ENCODE measurements around the gene RHBDL1. TPM values are rescaled to one million over a fixed set of nuclear protein-coding genes. Genes with fewer than 3 reads are reported as not detected.

Gene RHBDL1
- total and polyA plus RNA-seq, 9 of the 15 experiments (the other 6 are each of a cell fraction or from before 2014, with no cell fraction given) = 0.03 to 5.6 (median 1.3) TPM; not detected in 1

GRCh38 chr16:726438-727290 is 51.2 kb downstream of the RHBDL1 start, which contains the start of the genes CCDC78 and HAGHL (continued):
- no peak for TF ChIP-seq MBD2 (IDR thresholded peaks at IDR 0.05; ENCODE audit: borderline replicate concordance, low read depth)
- TF ChIP-seq PPARD (CRISPR knock-in tag; IDR thresholded peaks at IDR 0.05) = no peak
- no peak for TF ChIP-seq SMARCA4 (IDR thresholded peaks at IDR 0.05)
- no peak for TF ChIP-seq ZNF316 (IDR thresholded peaks at IDR 0.05)
- TF ChIP-seq YY1 (IDR thresholded peaks at IDR 0.05; ENCODE audit: borderline replicate concordance in 1 of 3, control insufficient read depth in 1 of 3, extremely low read depth in 1 of 3, insufficient read depth in 3 of 3, insufficient read length in 1 of 3, insufficient replicate concordance in 2 of 3, low read depth in 1 of 3, low read length in 2 of 3) = peak in 1 of 3 experiments; percentile 12
- TF ChIP-seq SIN3B (IDR thresholded peaks at IDR 0.05; ENCODE audit: low read depth) = no peak
- TF ChIP-seq ZNF551 (CRISPR knock-in tag; IDR thresholded peaks at IDR 0.05) = no peak
- no peak for TF ChIP-seq CREB5 (CRISPR knock-in tag; IDR thresholded peaks at IDR 0.05)
- no peak for TF ChIP-seq MCM3 (IDR thresholded peaks at IDR 0.05)
- no peak for TF ChIP-seq CEBPG (CRISPR knock-in tag; IDR thresholded peaks at IDR 0.05)
- TF ChIP-seq CEBPG (tag; conservative IDR thresholded peaks at IDR 0.05 in 1 of 2, IDR thresholded peaks at IDR 0.05 in 1 of 2) = no peak
- no peak for TF ChIP-seq KAT2B (IDR thresholded peaks at IDR 0.05; ENCODE audit: low read depth, low read length)
- TF ChIP-seq SLC30A9 (CRISPR knock-in tag; IDR thresholded peaks at IDR 0.05) = no peak
- TF ChIP-seq ELK1 (CRISPR knock-in tag; IDR thresholded peaks at IDR 0.05) = no peak
- no peak for TF ChIP-seq MCM5 (IDR thresholded peaks at IDR 0.05; ENCODE audit: low read depth)
- no peak for TF ChIP-seq KLF1 (tag; IDR thresholded peaks at IDR 0.05)
- TF ChIP-seq ZBTB5 (IDR thresholded peaks at IDR 0.05) = no peak
- no peak for TF ChIP-seq ESRRA (IDR thresholded peaks at IDR 0.05; ENCODE audit: borderline replicate concordance, low read depth)
- TF ChIP-seq ZFP36 (IDR thresholded peaks at IDR 0.05; ENCODE audit: low read depth, low read length, partially characterized antibody) = peak; percentile 99
- no peak for TF ChIP-seq GATA2 (CRISPR knock-in tag; IDR thresholded peaks at IDR 0.05)
- TF ChIP-seq OTX1 (CRISPR knock-in tag; IDR thresholded peaks at IDR 0.05) = no peak
- TF ChIP-seq HNRNPH1 (optimal IDR thresholded peaks at IDR 0.05; ENCODE audit: low read depth, low read length) = no peak
- no peak for TF ChIP-seq ZNF780A (CRISPR knock-in tag; IDR thresholded peaks at IDR 0.05)
- TF ChIP-seq RB1 (IDR thresholded peaks at IDR 0.05; ENCODE audit: low read depth) = no peak; the same call in 1 of the 2 replicates

Data from K562 (cell line).